Gastroesophageal sphincter (tissue), 3 donors: Measurements from ENCODE around the gene MEF2C.

Source experiments
- CTCF ChIP-seq, 4 experiments: fragments of 200-600 bp in 2 of 4; fragments of 450-650 bp in 2 of 4; sonication (generic) in 1 of 4; IDR thresholded peaks; one replicate each; pipeline ENCODE4 v1.5.1; 2017 to 2019; ENCODE audit warnings: antibody characterized with exemption in 4 of 4, mild to moderate bottlenecking in 2 of 4, moderate library complexity in 2 of 4
- EP300 ChIP-seq: sonication (generic); formaldehyde crosslinking; IDR thresholded peaks from one replicate; pipeline ENCODE4 v1.6.1; 2017; ENCODE audit warnings: antibody characterized with exemption, mild to moderate bottlenecking
- POLR2A ChIP-seq, 2 donors: fragments of 450-650 bp; IDR thresholded peaks; one replicate each; pipeline ENCODE4 v1.6.1; 2017; ENCODE audit warnings: antibody characterized with exemption in 2 of 2, mild to moderate bottlenecking in 2 of 2, moderate library complexity in 1 of 2
- POLR2AphosphoS5 ChIP-seq: sonication (generic); formaldehyde crosslinking; IDR thresholded peaks from one replicate; pipeline ENCODE4 v1.6.1; 2017; ENCODE audit warnings: antibody characterized with exemption

DNA sequence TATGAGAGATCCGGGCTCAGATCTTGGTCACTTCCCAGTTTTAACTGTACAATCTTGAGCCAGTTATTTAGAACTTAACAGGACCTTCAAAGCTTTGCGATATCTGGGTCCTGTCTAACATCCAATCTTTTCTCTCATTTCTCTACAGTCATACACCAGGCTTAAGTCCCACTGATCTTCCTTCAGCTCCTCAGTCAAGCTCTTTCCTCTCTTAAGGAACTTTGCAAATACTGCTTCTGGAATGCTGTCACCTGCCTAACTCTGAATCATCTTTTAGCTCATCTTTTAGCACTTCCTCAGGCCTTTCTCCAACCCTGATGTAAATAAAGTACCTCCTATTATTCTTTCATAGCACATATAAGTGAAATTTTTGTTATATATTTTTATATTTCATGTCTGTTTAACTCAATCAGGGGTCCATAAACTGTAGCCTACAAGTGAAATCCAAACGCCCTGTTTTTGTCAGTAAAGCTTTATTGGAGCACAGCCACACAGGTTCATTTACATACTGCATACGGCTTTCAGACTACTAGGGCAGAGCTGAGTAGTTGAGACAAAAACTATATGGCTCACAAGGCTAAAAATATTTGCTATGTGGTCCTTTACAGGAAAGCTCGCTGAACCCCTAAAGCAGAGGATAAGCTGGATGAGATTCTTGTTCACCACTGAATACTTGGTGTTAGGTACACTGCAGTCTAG is 63.5 kb downstream of the MEF2C start:
- no peak for TF ChIP-seq EP300
- TF ChIP-seq CTCF (IDR thresholded peaks at IDR 0.05), result no peak
- no peak for TF ChIP-seq POLR2A (IDR thresholded peaks at IDR 0.05)
- TF ChIP-seq POLR2AphosphoS5, result no peak
